ENCODE results near the gene CTSO.

The CTSO gene

DNA sequence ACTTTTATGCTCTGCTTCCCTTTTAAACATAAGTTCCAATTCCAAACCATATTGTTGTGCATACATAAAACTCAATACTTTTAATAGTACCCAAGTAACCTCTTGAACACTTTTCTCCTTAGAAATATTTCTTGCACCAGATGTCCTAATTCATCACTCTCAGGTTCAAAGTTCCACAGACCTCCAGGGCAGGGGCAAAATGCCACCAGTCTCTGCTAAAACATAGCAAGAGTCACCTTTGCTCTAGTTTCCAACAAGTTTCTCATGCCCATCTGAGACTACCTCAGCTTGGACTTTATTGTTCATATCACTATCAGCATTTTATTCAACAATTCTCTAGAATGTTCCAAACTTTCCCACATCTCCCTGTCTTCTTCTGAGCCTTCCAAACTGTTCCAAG is 73.9 kb downstream of the CTSO start:
- Histone ChIP-seq H3K36me3 (ENCODE audit: low read length) (no peaks in the 10 kb centered on the region), H3K9ac (ENCODE audit: low read length) (no peak overlapping the region), H3K4me3 (ENCODE audit: insufficient read depth, low read length, poor library complexity, severe bottlenecking) (no peak overlapping the region), H3K9me3 (ENCODE audit: insufficient read depth, low read length) (no peaks in the 10 kb centered on the region), H3K27ac (ENCODE audit: low read depth, low read length) (no peak overlapping the region), H3K79me2 (ENCODE audit: insufficient read depth, low read length) (no peaks in the 10 kb centered on the region), H3K9me2 (replicated peaks; ENCODE audit: insufficient read depth, low read length) (no peaks in the 10 kb centered on the region), H3K4me2 (ENCODE audit: low read depth, low read length, poor library complexity, severe bottlenecking) (no peak overlapping the region), H3F3A (ENCODE audit: insufficient read depth) (no peaks in the 10 kb centered on the region), H2AFZ (ENCODE audit: low read depth, low read length, severe bottlenecking) (no peak overlapping the region), H4K20me1 (ENCODE audit: low read depth, low read length) (no peaks in the 10 kb centered on the region), H3K27me3 (ENCODE audit: low read length) (no peaks in the 10 kb centered on the region)
- no peak for TF ChIP-seq EZH2phosphoT487 (conservative IDR thresholded peaks at IDR 0.05; ENCODE audit: low read length)
- TF ChIP-seq, protein P1, sequence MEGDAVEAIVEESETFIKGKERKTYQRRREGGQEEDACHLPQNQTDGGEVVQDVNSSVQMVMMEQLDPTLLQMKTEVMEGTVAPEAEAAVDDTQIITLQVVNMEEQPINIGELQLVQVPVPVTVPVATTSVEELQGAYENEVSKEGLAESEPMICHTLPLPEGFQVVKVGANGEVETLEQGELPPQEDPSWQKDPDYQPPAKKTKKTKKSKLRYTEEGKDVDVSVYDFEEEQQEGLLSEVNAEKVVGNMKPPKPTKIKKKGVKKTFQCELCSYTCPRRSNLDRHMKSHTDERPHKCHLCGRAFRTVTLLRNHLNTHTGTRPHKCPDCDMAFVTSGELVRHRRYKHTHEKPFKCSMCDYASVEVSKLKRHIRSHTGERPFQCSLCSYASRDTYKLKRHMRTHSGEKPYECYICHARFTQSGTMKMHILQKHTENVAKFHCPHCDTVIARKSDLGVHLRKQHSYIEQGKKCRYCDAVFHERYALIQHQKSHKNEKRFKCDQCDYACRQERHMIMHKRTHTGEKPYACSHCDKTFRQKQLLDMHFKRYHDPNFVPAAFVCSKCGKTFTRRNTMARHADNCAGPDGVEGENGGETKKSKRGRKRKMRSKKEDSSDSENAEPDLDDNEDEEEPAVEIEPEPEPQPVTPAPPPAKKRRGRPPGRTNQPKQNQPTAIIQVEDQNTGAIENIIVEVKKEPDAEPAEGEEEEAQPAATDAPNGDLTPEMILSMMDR (IDR thresholded peaks at IDR 0.05; ENCODE audit: insufficient read depth, low read length, poor library complexity, severe bottlenecking), result no peak

DNA sequence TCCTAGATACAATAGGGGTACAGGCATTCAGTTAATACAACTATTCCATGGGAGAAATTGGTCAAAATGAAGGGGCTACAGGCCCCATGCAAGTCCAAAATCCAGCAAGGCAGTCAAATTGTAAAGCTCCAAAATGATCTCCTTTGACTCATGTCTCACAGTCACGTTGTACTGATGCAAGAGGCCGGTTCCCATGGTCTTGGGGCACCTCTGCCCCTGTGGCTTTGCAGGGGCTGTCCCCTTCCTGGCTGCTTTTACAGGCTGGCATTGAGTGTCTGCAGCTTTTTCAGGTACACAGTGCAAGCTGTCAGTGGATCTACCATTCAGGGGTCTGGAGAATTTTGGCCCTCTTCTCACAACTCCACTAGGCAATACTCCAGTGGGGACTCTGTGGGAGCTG is 75.1 kb downstream of the CTSO start:
- TF ChIP-seq, protein P1 (IDR thresholded peaks at IDR 0.05; ENCODE audit: insufficient read depth, low read length, poor library complexity, severe bottlenecking), result no peak
- no peak for TF ChIP-seq EZH2phosphoT487 (conservative IDR thresholded peaks at IDR 0.05; ENCODE audit: low read length)
- no peak overlapping the region for H3K27ac ChIP-seq (ENCODE audit: low read depth, low read length)
- no peaks in the 10 kb centered on the region for H3K9me2 ChIP-seq (replicated peaks; ENCODE audit: insufficient read depth, low read length)
- H3K79me2 ChIP-seq (ENCODE audit: insufficient read depth, low read length), result no peaks in the 10 kb centered on the region
- H3F3A ChIP-seq (ENCODE audit: insufficient read depth), result no peaks in the 10 kb centered on the region
- H4K20me1 ChIP-seq (ENCODE audit: low read depth, low read length), result no peaks in the 10 kb centered on the region
- no peak overlapping the region for H3K4me2 ChIP-seq (ENCODE audit: low read depth, low read length, poor library complexity, severe bottlenecking)
- no peaks in the 10 kb centered on the region for H3K27me3 ChIP-seq (ENCODE audit: low read length)
- H3K9me3 ChIP-seq (ENCODE audit: insufficient read depth, low read length), result no peaks in the 10 kb centered on the region
- no peak overlapping the region for H2AFZ ChIP-seq (ENCODE audit: low read depth, low read length, severe bottlenecking)
- no peak overlapping the region for H3K9ac ChIP-seq (ENCODE audit: low read length)
- no peaks in the 10 kb centered on the region for H3K36me3 ChIP-seq (ENCODE audit: low read length)
- H3K4me3 ChIP-seq (ENCODE audit: insufficient read depth, low read length, poor library complexity, severe bottlenecking), result no peak overlapping the region

- no peak overlapping the region for H3K4me2 ChIP-seq (ENCODE audit: low read depth, low read length, poor library complexity, severe bottlenecking)
- H3K9ac ChIP-seq (ENCODE audit: low read length), result no peak overlapping the region
- H2AFZ ChIP-seq (ENCODE audit: low read depth, low read length, severe bottlenecking), result no peak overlapping the region
- no peaks in the 10 kb centered on the region for H4K20me1 ChIP-seq (ENCODE audit: low read depth, low read length)
- no peaks in the 10 kb centered on the region for H3K79me2 ChIP-seq (ENCODE audit: insufficient read depth, low read length)
- H3K9me2 ChIP-seq (replicated peaks; ENCODE audit: insufficient read depth, low read length), result no peaks in the 10 kb centered on the region
- H3K4me3 ChIP-seq (ENCODE audit: insufficient read depth, low read length, poor library complexity, severe bottlenecking), result no peak overlapping the region
- H3K9me3 ChIP-seq (ENCODE audit: insufficient read depth, low read length), result no peaks in the 10 kb centered on the region
- H3F3A ChIP-seq (ENCODE audit: insufficient read depth), result no peaks in the 10 kb centered on the region
- H3K36me3 ChIP-seq (ENCODE audit: low read length), result no peaks in the 10 kb centered on the region
- H3K27me3 ChIP-seq (ENCODE audit: low read length), result no peaks in the 10 kb centered on the region
- H3K27ac ChIP-seq (ENCODE audit: low read depth, low read length), result no peak overlapping the region
- TF ChIP-seq, protein P1 (IDR thresholded peaks at IDR 0.05; ENCODE audit: insufficient read depth, low read length, poor library complexity, severe bottlenecking), result no peak
- TF ChIP-seq EZH2phosphoT487 (conservative IDR thresholded peaks at IDR 0.05; ENCODE audit: low read length), result no peak
Observed at GRCh38 chr4:155877971-155878370, 75.7 kb downstream of the CTSO start.
